GM23338 (cell line): ENCODE measurements around the gene MVB12B. TPM values are rescaled to one million over a fixed set of nuclear protein-coding genes. Genes with fewer than 3 reads are reported as not detected.

Experiments
- ATAC-seq: fragments of 200-7000 bp; cut with Tn5 transposase; 3 replicates; pipeline ENCODE4 v1.9.1; 2020
- DNase-seq: peaks from one replicate; pipeline ENCODE4 v3.0.0-alpha.2; 2015; ENCODE audit warnings: low spot score
- H2AFZ ChIP-seq: fragments of 200-600 bp; sonication (generic); 2 replicates; pipeline ENCODE4 v1.8.0; 2016; ENCODE audit warnings: antibody characterized with exemption, mild to moderate bottlenecking, moderate library complexity
- H3F3A ChIP-seq: fragments of 200-600 bp; sonication (generic); replicated peaks from 2 replicates; pipeline ENCODE4 v1.8.0; 2017; ENCODE audit warnings: antibody characterized with exemption, mixed run types, low read depth
- H3K27ac ChIP-seq: fragments of 200-600 bp; sonication (generic); 2 replicates; pipeline ENCODE4 v1.6.1; 2016; ENCODE audit warnings: low read depth
- H3K27me3 ChIP-seq: fragments of 200-600 bp; sonication (generic); 2 replicates; pipeline ENCODE4 v1.8.0; 2016; ENCODE audit warnings: mild to moderate bottlenecking, mixed run types, moderate library complexity; ENCODE audit not compliant: insufficient read depth
- H3K36me3 ChIP-seq: fragments of 200-600 bp; sonication (generic); 2 replicates; pipeline ENCODE4 v1.8.0; 2016; ENCODE audit warnings: mild to moderate bottlenecking; ENCODE audit not compliant: insufficient read depth
- H3K4me1 ChIP-seq: fragments of 200-600 bp; sonication (generic); 2 replicates; pipeline ENCODE4 v1.8.0; 2016; ENCODE audit warnings: mild to moderate bottlenecking, moderate library complexity; ENCODE audit not compliant: insufficient read depth
- H3K4me2 ChIP-seq: fragments of 200-600 bp; sonication (generic); 2 replicates; pipeline ENCODE4 v1.7.1; 2017; ENCODE audit warnings: mixed run types
- H3K4me3 ChIP-seq: fragments of 200-600 bp; sonication (generic); 2 replicates; pipeline ENCODE4 v1.6.1; 2016; ENCODE audit warnings: mixed run types
- H3K79me2 ChIP-seq: fragments of 200-600 bp; sonication (generic); replicated peaks from 2 replicates; pipeline ENCODE4 v1.8.0; 2017; ENCODE audit warnings: mild to moderate bottlenecking; ENCODE audit not compliant: insufficient read depth
- H3K9me2 ChIP-seq: fragments of 200-600 bp; sonication (generic); 2 replicates; pipeline ENCODE4 v1.8.0; 2017; ENCODE audit not compliant: insufficient read depth
- H4K20me1 ChIP-seq: fragments of 200-600 bp; sonication (generic); replicated peaks from 2 replicates; pipeline ENCODE4 v1.8.0; 2017; ENCODE audit warnings: mild to moderate bottlenecking; ENCODE audit not compliant: insufficient read depth
- H3K27ac Mint-ChIP-seq: 2 replicates; pipeline ENCODE4 v1.8.0; 2020; ENCODE audit warnings: inconsistent platforms, mild to moderate bottlenecking, moderate library complexity, mixed read lengths
- H3K27me3 Mint-ChIP-seq: 3 replicates; pipeline ENCODE4 v1.8.0; 2022; ENCODE audit warnings: low read depth, mild to moderate bottlenecking, moderate library complexity, mixed read lengths, inconsistent platforms; ENCODE audit not compliant: insufficient read depth, poor library complexity
- H3K36me3 Mint-ChIP-seq: 3 replicates; pipeline ENCODE4 v1.8.0; 2021; ENCODE audit warnings: low read depth, mild to moderate bottlenecking, inconsistent platforms, moderate library complexity, mixed read lengths
- H3K4me1 Mint-ChIP-seq: 3 replicates; pipeline ENCODE4 v1.8.0; 2020; ENCODE audit warnings: mild to moderate bottlenecking, inconsistent platforms, mixed read lengths
- H3K4me3 Mint-ChIP-seq: 3 replicates; pipeline ENCODE4 v1.8.0; 2021; ENCODE audit warnings: moderate library complexity, mild to moderate bottlenecking, inconsistent platforms, mixed read lengths
- H3K9me3 Mint-ChIP-seq: 3 replicates; pipeline ENCODE4 v1.8.0; 2020; ENCODE audit warnings: moderate library complexity, mild to moderate bottlenecking, inconsistent platforms, mixed read lengths
- CREB1 ChIP-seq: fragments of 250-450 bp; sonication (Bioruptor Pico); IDR thresholded peaks from 2 replicates; pipeline ENCODE4 v1.5.0; 2020; ENCODE audit warnings: low read depth, mild to moderate bottlenecking, moderate library complexity
- EZH2 ChIP-seq: fragments of 200-600 bp; sonication (generic); IDR thresholded peaks from one replicate; pipeline ENCODE4 v1.8.0; 2017; ENCODE audit warnings: antibody characterized with exemption, mild to moderate bottlenecking, low read depth; ENCODE audit not compliant: unreplicated experiment
- EZH2phosphoT487 ChIP-seq: fragments of 200-600 bp; sonication (generic); IDR thresholded peaks from one replicate; pipeline ENCODE4 v1.8.1; 2018; ENCODE audit warnings: antibody characterized with exemption; ENCODE audit not compliant: unreplicated experiment
- JUNB ChIP-seq: IDR thresholded peaks from one replicate; pipeline ENCODE4 v1.6.1; 2016; ENCODE audit warnings: antibody characterized with exemption; ENCODE audit not compliant: unreplicated experiment
- NANOG ChIP-seq: IDR thresholded peaks from 2 replicates; pipeline ENCODE4 v1.6.1; 2016; ENCODE audit warnings: antibody characterized with exemption, borderline replicate concordance
- POLR2AphosphoS5 ChIP-seq: IDR thresholded peaks from 2 replicates; pipeline ENCODE4 v1.6.1; 2016; ENCODE audit warnings: antibody characterized with exemption, low read depth
- STAT1 ChIP-seq: IDR thresholded peaks from one replicate; pipeline ENCODE4 v1.6.1; 2016; ENCODE audit warnings: antibody characterized with exemption; ENCODE audit not compliant: unreplicated experiment
- ZNF114 ChIP-seq: fragments of 250-450 bp; sonication (Bioruptor Pico); IDR thresholded peaks from 2 replicates; pipeline ENCODE4 v1.5.0; 2020; ENCODE audit warnings: mild to moderate bottlenecking, moderate library complexity
- ZNF331 ChIP-seq: fragments of 250-450 bp; sonication (Bioruptor Pico); IDR thresholded peaks from 2 replicates; pipeline ENCODE4 v1.5.0; 2020; ENCODE audit warnings: low read depth, mild to moderate bottlenecking, moderate library complexity
- polyA plus RNA-seq: library from polyadenylated mRNA; unstranded; fragments of >200 nt; fragmentation: Nextera tagmentation; extraction: Ambion mirVana; gene quantifications from 2 replicates; pipeline ENCODE4 v1.2.1, GENCODE V29; 2016
- total RNA-seq: library from RNA; depleted of rRNA; stranded (reverse); fragments of >200 nt; shearing (Covaris generic); gene quantifications from 2 replicates; pipeline ENCODE4 v1.2.3, GENCODE V29; 2014
- TF ChIP-seq, protein P1 (sequence below), 2 experiments: fragments of 200-600 bp in 1 of 2; sonication (generic) in 1 of 2; conservative IDR thresholded peaks; 2 replicates each; pipeline versions ENCODE4 v1.5.1 to v1.6.1; 2016 to 2017; ENCODE audit warnings: antibody characterized with exemption in 2 of 2, low read depth in 2 of 2, mild to moderate bottlenecking in 2 of 2, moderate library complexity in 1 of 2
- TF ChIP-seq, protein P2 (sequence below): IDR thresholded peaks from one replicate; pipeline ENCODE4 v1.6.1; 2018; ENCODE audit warnings: antibody characterized with exemption; ENCODE audit not compliant: unreplicated experiment
- TF ChIP-seq, protein P3 (sequence below): IDR thresholded peaks from 2 replicates; pipeline ENCODE4 v1.6.1; 2016; ENCODE audit warnings: antibody characterized with exemption
- TF ChIP-seq, protein P4 (sequence below): fragments of 250-450 bp; sonication (Bioruptor Pico); IDR thresholded peaks from 2 replicates; pipeline ENCODE4 v1.5.0; 2020; ENCODE audit warnings: mild to moderate bottlenecking, moderate library complexity

MVB12B gene
- total and polyA plus RNA-seq, 2 experiments from 2014 or later: 1.9 to 6.6 TPM

DNA sequence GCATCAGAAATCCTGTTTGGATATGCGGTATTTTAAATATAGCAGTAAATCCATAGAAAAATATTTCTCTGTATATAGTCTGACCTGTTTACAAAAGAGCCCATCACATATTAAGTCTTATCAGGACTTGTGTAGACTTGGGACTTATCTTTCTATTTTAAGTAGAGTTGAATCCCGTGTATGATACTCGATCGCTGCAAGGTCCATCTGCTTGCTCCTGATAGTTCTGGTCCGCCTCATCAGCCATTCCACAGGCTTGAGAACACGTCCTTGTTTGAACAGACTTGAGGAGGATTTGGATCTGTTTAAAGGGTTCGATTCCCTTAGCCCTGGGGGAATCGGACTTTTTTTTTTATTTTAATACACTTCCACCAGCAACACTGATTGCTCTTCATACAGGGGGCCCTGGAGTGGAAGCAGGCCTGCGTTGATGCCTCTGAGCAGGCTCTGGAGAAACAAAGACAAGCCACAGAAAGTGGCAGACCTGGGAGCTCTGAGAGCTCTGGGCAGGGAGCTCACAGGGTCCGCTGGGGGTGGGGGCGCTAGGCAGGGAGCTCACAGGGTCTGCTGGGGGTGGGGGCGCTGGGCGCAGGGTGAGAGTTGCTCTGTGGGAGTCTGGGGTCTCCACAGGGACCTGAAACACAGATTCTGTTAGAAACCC lies 112.2 kb downstream of the MVB12B start:
- H3K4me2 ChIP-seq: no peak overlapping the region
- Mint-ChIP-seq H3K4me3 (no peak overlapping the region), H3K27me3 (peaks cover 6% of the 10 kb centered on the region), H3K36me3 (no peaks in the 10 kb centered on the region), H3K4me1 (peaks cover 24% of the 10 kb centered on the region), H3K9me3 (no peaks in the 10 kb centered on the region), H3K27ac (peak overlapping the region; percentile 81)
- DNase-seq (no peak), ATAC-seq (peak; percentile 42)
- H3K36me3 ChIP-seq: no peaks in the 10 kb centered on the region
- H4K20me1 ChIP-seq: no peaks in the 10 kb centered on the region
- H3K4me3 ChIP-seq: no peak overlapping the region
- TF ChIP-seq ZNF331 (CRISPR knock-in tag) (no peak), EZH2 (no peak), EZH2phosphoT487 (no peak), NANOG (no peak), ZNF114 (CRISPR knock-in tag) (no peak), POLR2AphosphoS5 (no peak), STAT1 (no peak), CREB1 (CRISPR knock-in tag) (no peak), JUNB (no peak)
- TF ChIP-seq, protein P1, sequence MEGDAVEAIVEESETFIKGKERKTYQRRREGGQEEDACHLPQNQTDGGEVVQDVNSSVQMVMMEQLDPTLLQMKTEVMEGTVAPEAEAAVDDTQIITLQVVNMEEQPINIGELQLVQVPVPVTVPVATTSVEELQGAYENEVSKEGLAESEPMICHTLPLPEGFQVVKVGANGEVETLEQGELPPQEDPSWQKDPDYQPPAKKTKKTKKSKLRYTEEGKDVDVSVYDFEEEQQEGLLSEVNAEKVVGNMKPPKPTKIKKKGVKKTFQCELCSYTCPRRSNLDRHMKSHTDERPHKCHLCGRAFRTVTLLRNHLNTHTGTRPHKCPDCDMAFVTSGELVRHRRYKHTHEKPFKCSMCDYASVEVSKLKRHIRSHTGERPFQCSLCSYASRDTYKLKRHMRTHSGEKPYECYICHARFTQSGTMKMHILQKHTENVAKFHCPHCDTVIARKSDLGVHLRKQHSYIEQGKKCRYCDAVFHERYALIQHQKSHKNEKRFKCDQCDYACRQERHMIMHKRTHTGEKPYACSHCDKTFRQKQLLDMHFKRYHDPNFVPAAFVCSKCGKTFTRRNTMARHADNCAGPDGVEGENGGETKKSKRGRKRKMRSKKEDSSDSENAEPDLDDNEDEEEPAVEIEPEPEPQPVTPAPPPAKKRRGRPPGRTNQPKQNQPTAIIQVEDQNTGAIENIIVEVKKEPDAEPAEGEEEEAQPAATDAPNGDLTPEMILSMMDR (conservative IDR thresholded peaks at IDR 0.05; ENCODE audit: low read depth in 2 of 2): no peak
- TF ChIP-seq, protein P2, sequence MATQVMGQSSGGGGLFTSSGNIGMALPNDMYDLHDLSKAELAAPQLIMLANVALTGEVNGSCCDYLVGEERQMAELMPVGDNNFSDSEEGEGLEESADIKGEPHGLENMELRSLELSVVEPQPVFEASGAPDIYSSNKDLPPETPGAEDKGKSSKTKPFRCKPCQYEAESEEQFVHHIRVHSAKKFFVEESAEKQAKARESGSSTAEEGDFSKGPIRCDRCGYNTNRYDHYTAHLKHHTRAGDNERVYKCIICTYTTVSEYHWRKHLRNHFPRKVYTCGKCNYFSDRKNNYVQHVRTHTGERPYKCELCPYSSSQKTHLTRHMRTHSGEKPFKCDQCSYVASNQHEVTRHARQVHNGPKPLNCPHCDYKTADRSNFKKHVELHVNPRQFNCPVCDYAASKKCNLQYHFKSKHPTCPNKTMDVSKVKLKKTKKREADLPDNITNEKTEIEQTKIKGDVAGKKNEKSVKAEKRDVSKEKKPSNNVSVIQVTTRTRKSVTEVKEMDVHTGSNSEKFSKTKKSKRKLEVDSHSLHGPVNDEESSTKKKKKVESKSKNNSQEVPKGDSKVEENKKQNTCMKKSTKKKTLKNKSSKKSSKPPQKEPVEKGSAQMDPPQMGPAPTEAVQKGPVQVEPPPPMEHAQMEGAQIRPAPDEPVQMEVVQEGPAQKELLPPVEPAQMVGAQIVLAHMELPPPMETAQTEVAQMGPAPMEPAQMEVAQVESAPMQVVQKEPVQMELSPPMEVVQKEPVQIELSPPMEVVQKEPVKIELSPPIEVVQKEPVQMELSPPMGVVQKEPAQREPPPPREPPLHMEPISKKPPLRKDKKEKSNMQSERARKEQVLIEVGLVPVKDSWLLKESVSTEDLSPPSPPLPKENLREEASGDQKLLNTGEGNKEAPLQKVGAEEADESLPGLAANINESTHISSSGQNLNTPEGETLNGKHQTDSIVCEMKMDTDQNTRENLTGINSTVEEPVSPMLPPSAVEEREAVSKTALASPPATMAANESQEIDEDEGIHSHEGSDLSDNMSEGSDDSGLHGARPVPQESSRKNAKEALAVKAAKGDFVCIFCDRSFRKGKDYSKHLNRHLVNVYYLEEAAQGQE: no peak
- TF ChIP-seq, protein P3, sequence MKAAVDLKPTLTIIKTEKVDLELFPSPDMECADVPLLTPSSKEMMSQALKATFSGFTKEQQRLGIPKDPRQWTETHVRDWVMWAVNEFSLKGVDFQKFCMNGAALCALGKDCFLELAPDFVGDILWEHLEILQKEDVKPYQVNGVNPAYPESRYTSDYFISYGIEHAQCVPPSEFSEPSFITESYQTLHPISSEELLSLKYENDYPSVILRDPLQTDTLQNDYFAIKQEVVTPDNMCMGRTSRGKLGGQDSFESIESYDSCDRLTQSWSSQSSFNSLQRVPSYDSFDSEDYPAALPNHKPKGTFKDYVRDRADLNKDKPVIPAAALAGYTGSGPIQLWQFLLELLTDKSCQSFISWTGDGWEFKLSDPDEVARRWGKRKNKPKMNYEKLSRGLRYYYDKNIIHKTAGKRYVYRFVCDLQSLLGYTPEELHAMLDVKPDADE: no peak
- TF ChIP-seq, protein P4, sequence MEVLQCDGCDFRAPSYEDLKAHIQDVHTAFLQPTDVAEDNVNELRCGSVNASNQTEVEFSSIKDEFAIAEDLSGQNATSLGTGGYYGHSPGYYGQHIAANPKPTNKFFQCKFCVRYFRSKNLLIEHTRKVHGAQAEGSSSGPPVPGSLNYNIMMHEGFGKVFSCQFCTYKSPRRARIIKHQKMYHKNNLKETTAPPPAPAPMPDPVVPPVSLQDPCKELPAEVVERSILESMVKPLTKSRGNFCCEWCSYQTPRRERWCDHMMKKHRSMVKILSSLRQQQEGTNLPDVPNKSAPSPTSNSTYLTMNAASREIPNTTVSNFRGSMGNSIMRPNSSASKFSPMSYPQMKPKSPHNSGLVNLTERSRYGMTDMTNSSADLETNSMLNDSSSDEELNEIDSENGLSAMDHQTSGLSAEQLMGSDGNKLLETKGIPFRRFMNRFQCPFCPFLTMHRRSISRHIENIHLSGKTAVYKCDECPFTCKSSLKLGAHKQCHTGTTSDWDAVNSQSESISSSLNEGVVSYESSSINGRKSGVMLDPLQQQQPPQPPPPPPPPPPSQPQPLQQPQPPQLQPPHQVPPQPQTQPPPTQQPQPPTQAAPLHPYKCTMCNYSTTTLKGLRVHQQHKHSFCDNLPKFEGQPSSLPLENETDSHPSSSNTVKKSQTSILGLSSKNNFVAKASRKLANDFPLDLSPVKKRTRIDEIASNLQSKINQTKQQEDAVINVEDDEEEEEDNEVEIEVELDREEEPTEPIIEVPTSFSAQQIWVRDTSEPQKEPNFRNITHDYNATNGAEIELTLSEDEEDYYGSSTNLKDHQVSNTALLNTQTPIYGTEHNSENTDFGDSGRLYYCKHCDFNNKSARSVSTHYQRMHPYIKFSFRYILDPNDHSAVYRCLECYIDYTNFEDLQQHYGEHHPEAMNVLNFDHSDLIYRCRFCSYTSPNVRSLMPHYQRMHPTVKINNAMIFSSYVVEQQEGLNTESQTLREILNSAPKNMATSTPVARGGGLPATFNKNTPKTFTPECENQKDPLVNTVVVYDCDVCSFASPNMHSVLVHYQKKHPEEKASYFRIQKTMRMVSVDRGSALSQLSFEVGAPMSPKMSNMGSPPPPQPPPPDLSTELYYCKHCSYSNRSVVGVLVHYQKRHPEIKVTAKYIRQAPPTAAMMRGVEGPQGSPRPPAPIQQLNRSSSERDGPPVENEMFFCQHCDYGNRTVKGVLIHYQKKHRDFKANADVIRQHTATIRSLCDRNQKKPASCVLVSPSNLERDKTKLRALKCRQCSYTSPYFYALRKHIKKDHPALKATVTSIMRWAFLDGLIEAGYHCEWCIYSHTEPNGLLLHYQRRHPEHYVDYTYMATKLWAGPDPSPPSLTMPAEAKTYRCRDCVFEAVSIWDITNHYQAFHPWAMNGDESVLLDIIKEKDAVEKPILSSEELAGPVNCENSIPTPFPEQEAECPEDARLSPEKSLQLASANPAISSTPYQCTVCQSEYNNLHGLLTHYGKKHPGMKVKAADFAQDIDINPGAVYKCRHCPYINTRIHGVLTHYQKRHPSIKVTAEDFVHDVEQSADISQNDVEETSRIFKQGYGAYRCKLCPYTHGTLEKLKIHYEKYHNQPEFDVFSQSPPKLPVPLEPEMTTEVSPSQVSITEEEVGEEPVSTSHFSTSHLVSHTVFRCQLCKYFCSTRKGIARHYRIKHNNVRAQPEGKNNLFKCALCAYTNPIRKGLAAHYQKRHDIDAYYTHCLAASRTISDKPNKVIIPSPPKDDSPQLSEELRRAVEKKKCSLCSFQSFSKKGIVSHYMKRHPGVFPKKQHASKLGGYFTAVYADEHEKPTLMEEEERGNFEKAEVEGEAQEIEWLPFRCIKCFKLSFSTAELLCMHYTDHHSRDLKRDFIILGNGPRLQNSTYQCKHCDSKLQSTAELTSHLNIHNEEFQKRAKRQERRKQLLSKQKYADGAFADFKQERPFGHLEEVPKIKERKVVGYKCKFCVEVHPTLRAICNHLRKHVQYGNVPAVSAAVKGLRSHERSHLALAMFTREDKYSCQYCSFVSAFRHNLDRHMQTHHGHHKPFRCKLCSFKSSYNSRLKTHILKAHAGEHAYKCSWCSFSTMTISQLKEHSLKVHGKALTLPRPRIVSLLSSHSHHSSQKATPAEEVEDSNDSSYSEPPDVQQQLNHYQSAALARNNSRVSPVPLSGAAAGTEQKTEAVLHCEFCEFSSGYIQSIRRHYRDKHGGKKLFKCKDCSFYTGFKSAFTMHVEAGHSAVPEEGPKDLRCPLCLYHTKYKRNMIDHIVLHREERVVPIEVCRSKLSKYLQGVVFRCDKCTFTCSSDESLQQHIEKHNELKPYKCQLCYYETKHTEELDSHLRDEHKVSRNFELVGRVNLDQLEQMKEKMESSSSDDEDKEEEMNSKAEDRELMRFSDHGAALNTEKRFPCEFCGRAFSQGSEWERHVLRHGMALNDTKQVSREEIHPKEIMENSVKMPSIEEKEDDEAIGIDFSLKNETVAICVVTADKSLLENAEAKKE (CRISPR knock-in tag): no peak
- no peaks in the 10 kb centered on the region for H3K9me2 ChIP-seq
- no peaks in the 10 kb centered on the region for H3K27me3 ChIP-seq
- peaks cover 9% of the 10 kb centered on the region; the same call in 1 of the 2 replicates for H3K4me1 ChIP-seq
- H3K79me2 ChIP-seq: no peaks in the 10 kb centered on the region
- H2AFZ ChIP-seq: no peak overlapping the region
- no peak overlapping the region for H3K27ac ChIP-seq
- no peaks in the 10 kb centered on the region for H3F3A ChIP-seq
